GM10266 (cell line): ENCODE data around the gene TMBIM6.

Experiments
- DNase-seq: peaks from one replicate; pipeline ENCODE4 v3.0.0; 2012; ENCODE audit errors: extremely low spot score
- CTCF ChIP-seq: IDR thresholded peaks from 2 replicates; pipeline ENCODE4 v1.5.1; 2012; ENCODE audit warnings: mild to moderate bottlenecking, low read depth; ENCODE audit not compliant: control insufficient read depth, insufficient read depth; ENCODE audit errors: missing control alignments

TMBIM6 gene

DNA sequence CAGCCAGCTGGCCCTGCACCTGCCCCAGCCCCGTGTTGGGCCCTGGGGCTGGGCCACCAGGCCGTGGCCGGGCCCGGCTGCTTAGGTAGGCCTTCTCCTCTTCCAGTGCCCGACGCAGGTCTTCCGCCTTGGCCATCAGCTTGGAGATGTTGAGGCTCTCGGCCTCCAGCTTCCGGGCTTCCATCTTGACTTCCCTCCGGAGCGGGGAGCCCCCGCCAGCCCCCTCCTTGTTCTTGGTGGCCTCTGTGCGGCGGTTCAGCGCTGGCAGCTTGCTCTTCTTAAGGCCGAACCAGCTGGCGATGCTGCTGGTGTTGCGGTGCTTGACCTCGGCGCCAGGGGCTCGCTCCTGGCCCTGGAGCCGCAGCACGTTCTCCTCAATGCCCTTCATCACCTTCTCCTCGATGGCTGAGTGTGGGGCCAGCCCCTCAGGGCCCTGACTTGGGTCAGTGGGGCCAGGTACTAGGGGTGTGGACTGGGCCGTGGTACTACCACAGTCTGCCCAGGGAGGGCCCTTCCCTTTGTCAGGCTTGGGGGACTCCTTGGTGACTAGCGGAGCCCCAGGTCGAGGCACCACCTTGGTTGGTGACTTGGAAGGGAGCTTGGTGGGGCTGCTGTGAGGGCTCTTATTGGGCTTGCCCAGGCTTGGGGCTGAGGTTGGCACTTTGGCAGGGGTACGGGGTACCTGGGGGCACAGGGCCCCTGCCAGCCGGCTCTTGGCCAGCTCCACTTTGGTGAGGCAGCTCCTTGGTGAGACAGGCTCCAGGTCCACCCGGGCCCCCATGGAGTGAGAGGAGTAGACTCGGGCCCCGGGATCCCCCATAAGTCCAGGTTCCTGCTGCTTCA is 53.7 kb downstream of the TMBIM6 start:
- DNase-seq, result peak; percentile 22
- TF ChIP-seq CTCF, result no peak

- TF ChIP-seq CTCF, result no peak
- DNase-seq, result no peak
Observed at GRCh38 chr12:49795654-49796105, 54.3 kb downstream of the TMBIM6 start.

GRCh38 chr12:49796155-49796554 is 54.8 kb downstream of the TMBIM6 start:
- no peak for TF ChIP-seq CTCF
- no peak for DNase-seq

- DNase-seq, result no peak
- TF ChIP-seq CTCF, result no peak
Observed at GRCh38 chr12:49796606-49797448, 55.5 kb downstream of the TMBIM6 start.

- no peak for TF ChIP-seq CTCF
- no peak for DNase-seq
Observed at GRCh38 chr12:49797449-49797776, 56.1 kb downstream of the TMBIM6 start.

DNA sequence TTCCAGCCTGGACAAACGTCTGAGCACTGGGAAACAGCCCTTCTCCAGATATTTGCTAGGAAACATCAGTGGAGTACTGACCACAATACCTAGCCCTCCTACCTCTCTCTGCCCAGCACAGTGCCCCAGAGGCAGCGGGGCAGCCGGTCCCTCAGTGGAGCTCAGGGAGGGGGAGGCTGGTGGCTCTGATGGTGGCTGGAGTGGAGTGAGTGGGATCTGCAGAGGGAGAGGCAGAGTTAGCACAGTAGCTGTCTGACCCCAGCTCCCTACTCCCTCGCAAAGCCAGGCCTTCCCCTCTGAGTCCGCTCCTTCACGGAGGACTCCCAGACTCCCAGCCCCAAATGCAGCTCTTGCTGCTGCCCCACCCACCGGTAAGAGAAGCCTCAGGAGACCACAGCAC is 56.9 kb downstream of the TMBIM6 start:
- no peak for TF ChIP-seq CTCF
- DNase-seq, result no peak

DNA sequence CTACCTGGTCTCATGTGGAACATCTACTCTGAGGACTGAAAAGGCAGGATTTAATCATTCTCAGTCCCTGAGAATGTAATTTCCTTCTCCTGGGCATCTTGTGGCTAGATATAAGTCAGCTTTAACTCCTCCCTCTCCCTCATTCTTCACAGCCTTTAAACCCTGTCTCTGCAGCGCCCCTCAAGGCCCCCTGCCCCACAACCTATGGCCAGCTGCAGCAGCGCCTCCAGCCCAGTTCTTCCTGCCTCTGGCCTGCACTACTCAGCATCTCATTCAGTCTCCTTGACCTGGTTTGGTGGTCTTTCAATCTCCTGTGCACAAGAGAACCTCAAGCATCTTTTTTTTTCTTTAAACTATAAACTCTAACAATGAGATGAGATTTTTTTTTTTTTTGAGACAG is 57.6 kb downstream of the TMBIM6 start:
- no peak for TF ChIP-seq CTCF
- no peak for DNase-seq
